GM10847 (cell line): ENCODE measurements around the gene HSD17B12.

Experiments used
- POLR2A ChIP-seq: IDR thresholded peaks from 2 replicates; pipeline ENCODE4 v1.6.1; 2011; ENCODE audit not compliant: insufficient read length; ENCODE audit errors: extremely low read depth

Gene HSD17B12

DNA sequence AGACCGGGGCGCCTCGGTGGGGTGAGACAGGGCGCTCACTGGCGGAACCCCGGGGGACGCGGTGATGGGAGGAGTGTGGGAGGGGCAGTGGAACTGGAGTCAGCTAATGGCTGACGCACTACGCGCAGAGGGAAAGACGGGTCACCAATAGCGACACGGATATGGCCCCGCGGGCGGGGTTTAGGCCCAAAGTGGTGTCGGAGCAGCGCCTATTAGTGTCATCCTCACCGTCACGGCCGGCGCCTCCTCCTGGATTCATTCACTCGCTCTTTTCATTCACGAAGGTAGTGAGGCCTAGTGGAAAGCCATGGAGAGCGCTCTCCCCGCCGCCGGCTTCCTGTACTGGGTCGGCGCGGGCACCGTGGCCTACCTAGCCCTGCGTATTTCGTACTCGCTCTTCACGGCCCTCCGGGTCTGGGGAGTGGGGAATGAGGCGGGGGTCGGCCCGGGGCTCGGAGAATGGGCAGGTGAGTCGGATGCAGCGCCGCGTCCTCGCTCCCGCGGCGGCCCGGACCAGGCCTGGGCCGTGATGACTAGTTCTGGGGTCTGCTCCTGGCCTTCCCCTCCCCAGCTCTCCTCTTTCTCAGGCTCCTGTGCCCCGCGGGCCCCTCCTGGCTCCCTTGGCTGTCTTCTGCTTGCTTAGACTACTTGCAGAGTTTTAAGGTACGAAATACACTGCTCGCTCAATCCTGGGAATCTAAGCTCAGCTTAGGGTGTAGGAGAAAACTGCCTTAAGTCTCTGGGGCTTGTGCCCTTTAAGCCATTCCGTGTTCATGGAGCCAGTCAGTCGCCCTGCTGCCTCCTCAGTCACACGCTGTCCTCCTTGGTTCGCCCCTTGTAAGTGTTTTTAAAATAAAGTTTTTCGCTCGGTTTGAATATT is at the start of gene HSD17B12:
TSS of gene HSD17B12 (plus strand) at position 218 of the 880 bp plus-strand sequence. CDS start at position 308, 90 bp downstream.
- peak; percentile 87 for TF ChIP-seq POLR2A

DNA sequence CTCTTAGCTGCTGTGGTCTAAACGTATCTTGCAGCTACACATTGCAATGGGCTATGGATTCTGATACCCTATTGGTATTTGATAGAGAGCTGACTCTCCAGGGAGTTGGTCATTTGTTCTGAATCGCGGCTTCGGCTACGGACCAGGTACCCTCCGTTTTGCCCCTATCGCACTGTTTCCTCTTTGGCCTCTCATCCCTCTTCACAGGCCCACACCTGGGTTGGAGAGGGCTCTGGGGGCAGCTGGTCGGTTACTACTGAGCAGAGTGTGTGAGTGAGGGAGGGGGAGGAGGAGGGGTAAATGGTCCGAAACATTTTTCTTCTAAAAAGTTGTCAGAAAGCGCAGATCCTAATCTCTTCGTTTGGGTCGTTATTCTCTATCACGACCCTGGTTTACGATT is 48.8 kb upstream of the HSD17B12 start:
- TF ChIP-seq POLR2A, result no peak

DNA sequence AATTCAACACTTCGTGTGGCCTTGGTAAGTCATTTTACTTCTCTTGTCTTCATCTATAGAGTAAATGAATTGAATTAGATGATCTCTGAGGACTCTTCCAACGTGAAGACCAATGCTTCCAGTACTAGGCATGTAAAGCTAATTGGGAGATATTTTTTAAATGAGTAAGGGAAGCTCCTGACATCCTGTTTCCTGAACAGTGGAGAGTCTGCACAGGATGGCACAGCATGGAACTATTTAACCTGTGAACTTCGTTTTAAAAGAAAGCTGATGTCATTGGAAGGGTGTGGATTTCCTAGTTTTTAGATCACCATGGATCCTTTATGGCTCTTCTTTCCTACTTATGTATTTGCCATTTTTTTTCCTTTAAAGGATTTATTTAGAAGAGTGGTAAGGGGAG is 48.4 kb upstream of the HSD17B12 start:
- TF ChIP-seq POLR2A, result no peak

DNA sequence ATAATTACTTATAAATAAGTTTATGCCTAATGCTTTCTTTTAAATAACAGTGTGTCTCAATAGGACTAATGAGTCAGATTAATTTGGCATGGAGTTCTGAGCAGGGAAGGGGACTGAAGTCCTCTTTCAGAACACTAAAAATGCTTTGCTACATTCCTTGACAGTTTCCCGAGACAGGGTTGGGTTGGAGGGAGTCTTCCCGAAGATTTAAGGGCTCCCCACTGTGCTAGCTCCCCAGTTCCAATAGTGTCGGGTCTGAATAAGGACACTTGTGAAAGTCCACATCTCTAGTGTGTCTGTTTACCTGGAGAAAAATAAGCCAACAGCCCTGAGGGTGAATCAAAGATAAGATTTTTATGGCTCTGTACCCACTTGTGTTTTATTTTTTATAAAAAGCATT is 41.8 kb upstream of the HSD17B12 start:
- no peak for TF ChIP-seq POLR2A

DNA sequence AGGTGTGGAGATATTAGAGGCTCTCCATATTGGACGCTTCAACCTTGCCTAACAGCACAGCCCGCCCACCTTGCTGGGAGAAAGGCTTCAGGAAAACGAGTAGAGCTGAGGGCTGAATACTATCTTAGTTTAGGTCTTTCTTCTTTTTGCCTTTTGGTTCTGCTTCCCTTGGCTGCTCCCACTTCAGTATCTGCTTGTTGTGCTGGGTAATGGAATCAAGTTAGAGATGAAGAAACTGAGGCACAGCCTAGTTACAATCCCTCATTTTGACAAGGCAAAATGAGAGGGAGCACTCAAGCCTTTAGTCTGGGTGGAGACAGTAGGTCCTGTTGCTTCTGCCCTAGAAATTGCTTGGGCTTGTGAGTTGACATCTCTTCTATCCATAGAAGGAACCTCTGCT is 41.3 kb upstream of the HSD17B12 start:
- no peak for TF ChIP-seq POLR2A

DNA sequence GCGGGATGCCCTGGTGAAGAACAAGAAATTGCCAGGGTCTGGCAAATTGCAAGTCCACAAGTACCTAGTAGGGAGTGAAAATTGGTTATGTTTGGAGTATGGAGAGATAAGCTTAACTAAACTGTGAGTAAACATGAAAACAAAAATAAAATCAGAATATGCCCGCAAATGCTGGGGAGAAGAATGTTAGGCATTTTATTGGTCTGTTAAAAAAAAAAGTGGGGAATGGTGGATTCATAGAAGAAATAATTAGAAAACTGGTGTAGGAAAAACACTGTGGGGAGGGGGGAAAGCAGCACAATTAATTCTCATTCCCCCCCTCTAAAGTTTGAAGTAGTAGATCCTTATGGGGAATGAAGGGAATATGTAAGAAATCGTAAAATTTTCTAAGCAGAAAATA is 40.6 kb upstream of the HSD17B12 start:
- no peak for TF ChIP-seq POLR2A

DNA sequence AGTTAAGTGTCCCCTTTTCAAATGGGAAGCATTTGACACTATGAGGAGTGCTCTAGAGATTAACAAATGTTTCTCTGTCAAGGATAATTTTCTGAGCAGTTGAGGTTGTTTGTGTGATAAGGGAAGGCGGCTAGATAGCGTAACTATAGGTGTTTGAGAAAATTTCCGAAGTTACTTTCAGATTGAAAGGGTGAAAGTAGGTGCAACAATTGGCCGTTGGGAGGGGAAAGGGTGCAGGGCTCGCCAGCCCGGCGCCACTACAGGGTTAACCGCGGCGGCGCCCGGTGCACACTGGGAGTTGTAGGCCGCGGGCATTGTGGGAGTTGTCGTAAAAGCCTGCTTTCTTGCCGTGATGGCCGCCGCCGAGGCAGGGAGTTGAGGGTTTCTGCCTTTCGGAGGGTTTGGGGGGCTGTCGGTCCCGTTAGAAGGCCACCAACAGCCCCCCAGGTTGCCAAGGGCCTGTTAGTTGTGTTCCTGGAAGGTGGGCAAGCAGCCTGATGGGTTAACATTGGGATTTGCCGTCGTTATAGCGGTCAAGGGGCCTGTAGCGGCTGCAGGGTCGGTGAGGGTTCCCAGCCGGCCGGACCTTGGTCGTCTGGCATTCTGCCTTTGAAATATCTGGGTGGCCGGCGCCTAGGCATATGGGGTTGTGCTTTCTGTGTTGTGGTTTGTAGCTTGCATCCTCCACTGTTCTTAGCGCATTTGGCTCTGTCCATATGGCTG is 36.5 kb upstream of the HSD17B12 start:
- TF ChIP-seq POLR2A, result peak; percentile 55

DNA sequence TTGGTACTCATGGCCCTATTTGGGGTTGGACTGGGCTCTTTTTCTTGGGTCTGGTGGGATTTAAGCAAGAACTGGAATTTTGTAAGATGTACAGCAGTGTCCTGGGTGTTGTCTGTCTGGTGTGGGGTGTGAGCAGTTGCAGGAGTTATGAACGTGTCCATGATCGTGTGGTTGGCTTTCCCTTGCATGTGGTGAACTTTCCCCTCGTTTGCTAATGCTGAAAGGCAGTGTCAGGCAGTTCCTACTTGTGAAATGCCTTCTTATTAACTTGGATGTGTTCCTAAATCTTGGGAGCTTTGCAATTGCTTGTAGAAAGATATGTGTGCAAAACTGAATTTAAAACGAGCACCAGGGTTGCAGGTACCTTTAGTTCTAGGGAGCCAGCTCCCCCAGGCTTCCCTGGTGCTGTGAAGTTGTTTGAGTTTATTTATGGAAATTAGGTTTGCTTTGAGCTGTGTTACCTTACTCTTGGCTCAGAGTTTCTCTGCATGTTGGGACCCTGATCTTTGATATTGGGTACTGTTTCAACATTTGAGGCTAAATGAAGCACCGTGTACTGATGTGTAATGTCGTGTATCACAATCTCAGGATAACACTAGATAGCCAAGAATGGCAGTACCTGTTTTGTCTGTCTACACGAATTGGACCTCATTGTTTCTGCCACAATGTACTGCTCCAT is 35.8 kb upstream of the HSD17B12 start:
- no peak for TF ChIP-seq POLR2A

DNA sequence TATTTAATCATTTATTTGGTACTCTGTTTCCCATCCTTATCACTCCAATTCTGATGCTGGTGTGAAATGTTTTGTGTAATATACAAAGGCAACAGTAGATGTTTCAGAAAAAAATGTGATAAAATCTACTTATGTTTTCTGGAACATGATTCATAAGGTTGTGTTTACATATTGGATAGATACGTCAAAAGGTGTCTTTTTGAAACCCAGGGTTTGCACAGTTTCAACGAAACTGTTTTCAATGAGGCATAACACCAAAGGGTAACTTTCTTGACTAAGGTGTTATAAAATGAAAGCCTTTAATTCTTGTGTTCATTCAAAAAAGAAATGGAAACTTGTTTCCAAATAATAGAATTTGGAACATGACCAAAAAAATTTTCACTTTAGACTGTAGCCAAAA is 33.8 kb upstream of the HSD17B12 start:
- no peak for TF ChIP-seq POLR2A

DNA sequence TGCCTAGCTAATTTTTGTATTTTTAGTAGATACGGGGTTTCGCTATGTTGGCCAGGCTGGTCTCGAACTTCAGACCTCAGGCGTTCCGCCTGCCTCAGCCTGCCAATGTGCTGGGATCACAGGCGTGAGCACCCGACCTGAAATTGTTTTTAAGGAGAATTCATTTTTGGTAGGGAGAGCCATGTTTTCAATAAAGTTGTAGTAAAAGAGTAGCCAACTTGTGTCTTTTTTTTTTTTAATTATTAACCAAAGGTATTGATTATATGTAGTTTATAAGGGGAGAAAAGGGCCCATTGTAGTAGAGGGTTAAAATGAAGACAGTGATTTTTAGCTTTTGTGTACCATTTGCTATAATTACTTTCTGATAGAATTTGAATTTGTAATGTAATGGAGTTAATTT is 31.6 kb upstream of the HSD17B12 start:
- no peak for TF ChIP-seq POLR2A

DNA sequence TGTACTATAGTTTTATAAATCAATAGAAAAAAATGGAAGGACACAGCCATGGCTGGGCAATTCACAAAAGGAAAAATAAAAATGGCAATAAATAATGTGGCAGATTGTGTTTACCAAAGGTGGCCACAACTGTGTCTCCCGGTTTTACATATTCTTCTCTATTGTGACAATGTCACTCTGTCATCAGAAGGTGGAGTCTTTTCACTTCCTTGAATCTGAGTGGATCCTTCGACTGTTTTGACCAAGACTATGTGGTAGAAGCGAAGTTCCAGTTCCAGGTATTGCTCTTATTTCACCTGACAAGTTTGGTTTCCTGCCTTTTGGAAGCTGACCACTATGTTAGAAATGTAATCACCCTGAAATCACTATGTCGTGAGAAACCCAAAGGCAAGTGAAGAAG is 31.0 kb upstream of the HSD17B12 start:
- no peak for TF ChIP-seq POLR2A

DNA sequence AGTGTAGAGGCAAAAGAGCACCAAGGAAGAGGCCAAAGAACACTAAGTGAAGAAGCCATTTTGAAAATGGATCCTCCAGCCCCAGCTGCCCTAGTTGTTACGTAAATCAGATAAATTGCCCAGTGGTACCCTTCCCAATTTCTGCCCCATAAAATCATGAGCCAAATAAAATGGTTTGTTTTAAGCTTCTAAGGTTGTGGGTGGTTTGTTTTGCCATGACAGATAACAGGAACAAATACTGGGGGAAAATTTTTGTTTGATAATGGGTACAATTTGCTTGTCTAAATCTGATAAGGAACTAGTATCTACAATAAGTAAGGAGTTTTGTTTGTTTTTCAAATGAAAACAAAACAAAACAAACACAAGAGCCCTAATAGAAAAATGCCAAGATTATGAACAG is 30.6 kb upstream of the HSD17B12 start:
- TF ChIP-seq POLR2A, result no peak

DNA sequence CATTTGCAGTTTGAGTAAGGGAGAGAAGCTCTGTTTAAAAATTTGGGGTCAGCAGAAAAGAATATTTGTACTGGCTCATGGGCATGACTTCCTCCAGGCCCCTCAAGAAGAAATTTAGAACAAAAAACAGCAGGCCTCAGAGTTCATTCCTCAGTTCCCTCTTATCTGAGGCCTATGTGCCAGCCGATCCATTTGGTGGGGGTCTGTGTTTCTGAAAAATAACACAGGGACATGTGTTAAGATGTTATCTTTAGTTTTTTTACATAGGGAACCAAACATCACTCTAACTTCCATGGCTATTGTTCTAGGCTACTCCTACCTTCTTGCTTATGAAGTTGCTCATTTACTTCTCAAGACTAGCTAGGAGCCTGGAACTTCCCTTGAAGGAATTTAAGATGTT is 16.2 kb upstream of the HSD17B12 start:
- no peak for TF ChIP-seq POLR2A

DNA sequence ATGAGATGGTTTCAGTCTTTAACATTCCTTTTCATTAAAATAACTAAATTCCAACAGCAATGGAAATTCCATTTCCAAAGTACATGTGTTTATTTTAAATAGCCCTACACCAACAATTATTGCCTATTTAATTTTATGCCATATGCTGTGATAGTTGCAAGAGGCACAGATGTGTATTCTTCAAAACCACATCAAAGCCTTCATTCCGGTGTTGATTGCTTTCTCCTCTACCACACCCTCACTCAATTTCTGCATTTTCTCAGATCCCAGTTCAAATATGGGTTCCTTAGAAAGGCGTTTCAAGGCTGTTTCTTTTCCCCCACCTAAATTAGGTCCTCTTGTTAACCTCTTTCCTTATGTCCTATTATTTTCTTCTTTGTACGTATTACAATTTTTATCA is 6.0 kb upstream of the HSD17B12 start:
- TF ChIP-seq POLR2A, result no peak

DNA sequence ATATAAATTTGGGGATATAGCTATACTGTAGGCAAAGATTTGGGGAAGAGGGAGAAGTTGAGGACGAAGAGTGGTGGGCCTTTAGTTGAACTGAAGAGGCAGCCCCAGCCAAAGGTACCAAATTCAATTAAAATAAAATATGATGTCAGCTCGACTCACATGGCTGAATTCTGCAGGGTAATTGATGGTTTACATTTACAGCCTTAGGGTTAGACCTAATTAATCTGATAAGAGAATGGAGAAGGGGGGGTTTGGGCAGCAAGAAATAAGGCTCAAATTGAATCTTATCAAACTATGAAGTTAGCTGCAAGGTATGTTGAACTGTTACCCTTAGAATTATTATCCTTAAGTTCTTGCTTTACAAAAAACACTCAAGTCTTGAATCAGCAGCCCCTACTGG is 3.6 kb upstream of the HSD17B12 start:
- no peak for TF ChIP-seq POLR2A
